AG09309 (cell line): ENCODE measurements around the gene CSNK2A1.

Experiments
- DNase-seq: peaks from one replicate; pipeline ENCODE4 v3.0.0-alpha.2; 2010; ENCODE audit warnings: low read depth
- H3K4me3 ChIP-seq: 2 replicates; pipeline ENCODE4 v1.5.1; 2011; ENCODE audit warnings: mild to moderate bottlenecking, low read depth, low read length, moderate library complexity; ENCODE audit not compliant: control insufficient read depth
- TF ChIP-seq, protein P1 (sequence below): IDR thresholded peaks from 2 replicates; pipeline ENCODE4 v1.5.1; 2011; ENCODE audit warnings: mild to moderate bottlenecking, low read depth, low read length, inconsistent platforms; ENCODE audit not compliant: insufficient read depth, control insufficient read depth; ENCODE audit errors: missing control alignments

Gene CSNK2A1

DNA sequence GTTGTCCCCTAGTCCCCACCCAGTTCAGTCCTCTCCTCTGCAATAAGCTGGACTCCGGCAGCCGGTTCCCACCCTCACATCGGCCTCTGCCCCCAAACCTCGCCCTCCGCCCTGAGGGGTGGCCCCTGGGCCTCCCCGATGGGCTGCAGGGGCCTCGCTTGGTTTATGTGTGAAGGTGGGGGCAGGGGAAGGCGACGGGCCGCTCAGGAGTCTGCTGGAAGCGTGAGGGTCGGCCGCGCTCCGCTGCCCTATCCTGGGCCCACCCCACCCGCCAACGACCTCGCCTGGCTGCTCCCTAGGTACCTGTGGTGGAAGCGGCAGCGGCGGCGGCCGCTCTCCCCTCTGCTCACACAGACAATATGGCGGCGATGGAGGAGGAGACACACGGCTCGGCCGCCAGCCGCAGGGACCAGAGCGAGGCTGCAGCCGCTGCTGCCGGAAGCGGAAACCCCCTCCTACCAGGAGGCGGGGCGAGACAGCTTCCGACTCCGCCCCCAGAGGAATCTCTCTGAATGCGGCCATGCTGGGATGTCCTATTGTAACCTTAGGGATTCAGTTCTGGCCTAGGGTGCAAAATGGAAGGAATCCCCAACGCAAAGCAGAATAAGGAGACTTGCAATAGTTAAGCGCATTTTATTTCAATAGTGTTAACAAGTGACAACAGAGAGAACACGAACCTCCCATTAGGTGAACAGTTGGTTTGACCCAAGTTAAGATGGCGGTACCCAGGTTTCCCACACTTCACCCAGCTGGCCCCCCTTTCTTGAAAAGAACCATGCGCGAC is at the start of gene CSNK2A1:
TSS of gene CSNK2A1 (minus strand) at position 422 of the 784 bp plus-strand sequence. CDS start 35,239 bp downstream, outside the sequence.
- TF ChIP-seq, protein P1, sequence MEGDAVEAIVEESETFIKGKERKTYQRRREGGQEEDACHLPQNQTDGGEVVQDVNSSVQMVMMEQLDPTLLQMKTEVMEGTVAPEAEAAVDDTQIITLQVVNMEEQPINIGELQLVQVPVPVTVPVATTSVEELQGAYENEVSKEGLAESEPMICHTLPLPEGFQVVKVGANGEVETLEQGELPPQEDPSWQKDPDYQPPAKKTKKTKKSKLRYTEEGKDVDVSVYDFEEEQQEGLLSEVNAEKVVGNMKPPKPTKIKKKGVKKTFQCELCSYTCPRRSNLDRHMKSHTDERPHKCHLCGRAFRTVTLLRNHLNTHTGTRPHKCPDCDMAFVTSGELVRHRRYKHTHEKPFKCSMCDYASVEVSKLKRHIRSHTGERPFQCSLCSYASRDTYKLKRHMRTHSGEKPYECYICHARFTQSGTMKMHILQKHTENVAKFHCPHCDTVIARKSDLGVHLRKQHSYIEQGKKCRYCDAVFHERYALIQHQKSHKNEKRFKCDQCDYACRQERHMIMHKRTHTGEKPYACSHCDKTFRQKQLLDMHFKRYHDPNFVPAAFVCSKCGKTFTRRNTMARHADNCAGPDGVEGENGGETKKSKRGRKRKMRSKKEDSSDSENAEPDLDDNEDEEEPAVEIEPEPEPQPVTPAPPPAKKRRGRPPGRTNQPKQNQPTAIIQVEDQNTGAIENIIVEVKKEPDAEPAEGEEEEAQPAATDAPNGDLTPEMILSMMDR, result no peak
- peak; percentile 78 for DNase-seq
- H3K4me3 ChIP-seq, result peak within 1 kb of the TSS; percentile 77

DNA sequence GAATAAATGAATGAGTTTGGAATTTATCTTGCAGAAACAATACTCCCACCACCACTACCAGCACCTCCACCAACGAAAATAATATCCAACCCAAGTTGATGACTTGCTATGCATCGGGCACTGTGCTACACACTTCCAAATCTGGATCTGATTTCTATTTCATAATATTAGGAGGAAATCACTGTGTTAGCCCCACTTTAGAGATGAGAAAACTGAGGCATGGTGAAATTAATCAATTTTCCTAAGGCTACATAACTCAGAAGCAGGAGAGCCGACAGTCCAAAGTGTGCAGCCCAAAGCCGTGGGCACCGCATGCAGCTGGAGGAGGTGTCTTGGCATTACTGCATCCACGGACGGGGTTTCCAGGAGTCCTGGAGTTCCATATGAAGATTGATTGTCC is 48.9 kb upstream of the CSNK2A1 start:
- no peak overlapping the region for H3K4me3 ChIP-seq
- DNase-seq, result no peak
- TF ChIP-seq, protein P1, result no peak

DNA sequence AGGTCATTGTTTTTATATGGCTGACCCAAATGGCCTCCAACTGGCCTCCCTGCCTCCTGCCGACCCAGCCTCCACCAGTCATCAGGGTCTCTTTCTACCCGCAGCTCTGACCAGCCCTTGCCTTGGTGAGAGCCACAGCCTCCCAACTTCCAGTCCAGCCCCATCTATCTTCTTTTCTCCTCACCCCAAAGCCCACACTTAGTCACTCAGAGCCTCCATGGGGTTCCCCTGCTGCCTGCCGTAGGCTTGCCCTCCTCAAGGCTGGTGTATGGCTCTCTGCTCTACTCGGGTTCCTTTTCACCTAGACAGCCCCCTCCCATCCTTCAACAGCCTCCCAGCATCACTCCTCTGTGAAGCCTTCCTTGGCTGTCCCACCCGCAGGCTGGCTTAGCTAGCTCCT is 48.4 kb upstream of the CSNK2A1 start:
- H3K4me3 ChIP-seq, result no peak overlapping the region
- no peak for DNase-seq
- TF ChIP-seq, protein P1, result no peak

DNA sequence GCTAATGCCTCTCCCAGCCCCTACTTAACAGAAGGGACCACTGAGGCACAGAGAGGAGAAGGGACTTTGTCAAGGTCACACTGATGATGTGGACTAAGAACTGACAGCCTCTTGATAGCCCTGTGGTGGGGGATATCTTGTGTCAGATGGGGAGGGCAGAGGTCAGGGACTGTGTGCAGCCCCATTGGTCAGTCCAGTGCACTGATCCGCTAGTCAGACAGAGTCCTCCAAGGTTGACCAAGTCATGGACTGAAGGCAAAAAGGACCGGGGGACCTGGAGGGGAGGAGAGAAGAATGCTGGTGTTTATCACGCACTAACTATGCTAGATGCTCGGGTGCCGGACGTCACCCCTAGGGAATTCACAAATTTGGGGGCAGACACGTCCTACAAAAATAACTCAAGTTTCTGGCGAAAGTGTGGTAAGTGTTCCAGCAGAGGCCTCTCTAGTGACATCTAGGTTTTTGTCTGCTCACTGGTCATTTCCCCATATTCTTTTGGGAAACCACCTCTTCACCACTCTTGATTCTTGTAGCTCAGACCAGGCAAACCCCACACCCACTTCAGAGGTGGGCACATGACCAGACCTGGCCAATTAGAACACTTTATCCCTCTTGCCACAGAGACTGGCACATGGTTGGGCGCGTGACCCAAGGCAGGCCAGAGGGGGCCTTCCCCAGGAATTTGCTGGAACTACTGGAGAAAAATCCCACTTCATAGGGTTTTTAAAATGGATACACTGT is 45.5 kb upstream of the CSNK2A1 start:
- DNase-seq, result no peak
- no peak overlapping the region for H3K4me3 ChIP-seq

DNA sequence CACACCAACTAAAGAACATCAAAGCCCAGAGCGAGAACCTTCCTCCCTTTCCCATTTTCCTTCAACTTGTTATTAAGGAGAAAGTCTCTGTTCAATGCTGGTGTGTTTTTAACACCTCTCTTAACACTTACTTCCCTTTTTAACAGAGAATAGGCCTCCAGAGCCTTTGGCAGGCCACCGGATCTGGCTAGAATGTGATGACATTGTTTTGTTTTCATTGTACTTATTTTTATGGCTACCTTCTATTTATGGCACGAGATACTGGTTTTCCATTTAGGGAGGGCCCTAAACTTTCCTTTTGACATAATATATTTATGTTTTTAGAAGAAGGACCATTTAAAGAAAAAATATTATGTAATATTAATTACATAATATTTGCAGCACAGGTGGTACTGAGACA is 44.9 kb upstream of the CSNK2A1 start:
- TF ChIP-seq, protein P1, result no peak
- H3K4me3 ChIP-seq, result no peak overlapping the region

More for the DNA sequence above, 45.5 kb upstream of the CSNK2A1 start:
- TF ChIP-seq, protein P1, result no peak

DNA sequence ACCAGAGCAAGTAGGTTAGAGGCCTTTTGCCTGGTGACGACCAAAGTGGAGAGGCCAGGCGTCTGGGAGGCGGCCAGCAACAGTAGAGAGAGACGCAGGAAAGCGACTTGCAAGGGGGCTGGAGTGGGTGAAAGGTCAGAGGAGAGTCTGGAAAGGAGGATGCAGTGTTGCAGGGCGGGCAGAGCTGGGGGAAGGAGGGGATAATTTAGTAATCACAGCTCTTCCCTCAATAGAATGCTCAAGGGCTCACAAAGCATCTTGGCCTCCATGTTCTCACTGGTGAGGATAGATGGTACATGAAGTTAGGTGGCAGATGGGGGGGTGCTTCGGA is 41.3 kb upstream of the CSNK2A1 start:
- TF ChIP-seq, protein P1, result no peak

More for the DNA sequence above, 44.9 kb upstream of the CSNK2A1 start:
- DNase-seq, result no peak

More for the DNA sequence above, 41.3 kb upstream of the CSNK2A1 start:
- no peak for DNase-seq
- H3K4me3 ChIP-seq, result no peak overlapping the region
